ENCODE measurements around the gene IL13. TPM values are rescaled to one million over a fixed set of nuclear protein-coding genes. Genes with fewer than 3 reads are reported as not detected.

IL13 gene
- total and polyA plus RNA-seq, 7 donors, result 0.15 TPM; not detected in 6

- WGBS, 2 donors, result 88 to 89% methylated on average over 14 of the region's 14 CpGs
- intact Hi-C loops (cut with DNase I), result no loop called here
- no peaks in the 10 kb centered on the region for H3K9me3 ChIP-seq
- no peak for DNase-seq
- H3K27ac ChIP-seq, result peak within 1 kb of the TSS; percentile 49 to 80 (median 72)
- no peaks in the 10 kb centered on the region for H3K27me3 ChIP-seq
- H3K4me3 ChIP-seq, result no peak within 1 kb of the TSS
- TF ChIP-seq EP300 (IDR thresholded peaks at IDR 0.05) (no peak), POLR2A (IDR thresholded peaks at IDR 0.05) (no peak), POLR2AphosphoS5 (IDR thresholded peaks at IDR 0.05) (no peak), CTCF (IDR thresholded peaks at IDR 0.05) (no peak)
- H3K36me3 ChIP-seq, result no peaks in the 10 kb centered on the region
- H3K4me1 ChIP-seq, result peaks cover 0 to 28% (median 24%) of the 10 kb centered on the region in 4 donors
Observed at GRCh38 chr5:132673939-132674630, 16.1 kb downstream of the IL13 start, which contains the start of gene IL4. TSS of gene IL4 (plus strand) at chr5:132673989. CDS start at chr5:132674051, 62 bp downstream.

GRCh38 chr5:132674671-132675506, 16.9 kb downstream of the IL13 start:
- Histone ChIP-seq H3K4me1 (peaks cover 0 to 28% (median 24%) of the 10 kb centered on the region in 4 donors), H3K4me3 (no peak overlapping the region), H3K36me3 (no peaks in the 10 kb centered on the region), H3K9me3 (no peaks in the 10 kb centered on the region), H3K27ac (peak overlapping the region; percentile 49 to 80 (median 72)), H3K27me3 (no peaks in the 10 kb centered on the region)
- TF ChIP-seq CTCF (IDR thresholded peaks at IDR 0.05) (no peak), EP300 (IDR thresholded peaks at IDR 0.05) (no peak), POLR2A (IDR thresholded peaks at IDR 0.05) (no peak), POLR2AphosphoS5 (IDR thresholded peaks at IDR 0.05) (peak in 1 of 4 donors; percentile 12)
- intact Hi-C loops (cut with DNase I), result no loop called here
- WGBS, 2 donors, result 76 to 82% methylated on average over 13 of the region's 13 CpGs
- no peak for DNase-seq

GRCh38 chr5:132675936-132676689, 18.1 kb downstream of the IL13 start:
- WGBS, 2 donors, result 91 to 96% methylated on average over 11 of the region's 11 CpGs
- no peak for DNase-seq
- Histone ChIP-seq H3K36me3 (no peaks in the 10 kb centered on the region), H3K4me3 (no peak overlapping the region), H3K27ac (peak overlapping the region in 1 of 4 donors; percentile 17), H3K4me1 (peaks cover 0 to 28% (median 24%) of the 10 kb centered on the region in 4 donors), H3K9me3 (no peaks in the 10 kb centered on the region), H3K27me3 (no peaks in the 10 kb centered on the region)
- intact Hi-C loops (cut with DNase I), result no loop called here
- TF ChIP-seq POLR2AphosphoS5 (IDR thresholded peaks at IDR 0.05), result no peak
- TF ChIP-seq CTCF (IDR thresholded peaks at IDR 0.05), result no peak
- no peak for TF ChIP-seq POLR2A (IDR thresholded peaks at IDR 0.05)
- no peak for TF ChIP-seq EP300 (IDR thresholded peaks at IDR 0.05)

- no peak for DNase-seq
- 50 to 67% methylated on average over 7 of the region's 7 CpGs for WGBS, 2 donors
Observed at GRCh38 chr5:132677191-132677590, 19.2 kb downstream of the IL13 start.

More at GRCh38 chr5:132677191-132677590, 19.2 kb downstream of the IL13 start:
- peak overlapping the region in 2 of 4 donors; percentile 17 to 57 for H3K27ac ChIP-seq
- TF ChIP-seq POLR2AphosphoS5 (IDR thresholded peaks at IDR 0.05) (no peak), POLR2A (IDR thresholded peaks at IDR 0.05) (no peak), CTCF (IDR thresholded peaks at IDR 0.05) (no peak), EP300 (IDR thresholded peaks at IDR 0.05) (no peak)
- H3K4me1 ChIP-seq, result peaks cover 0 to 28% (median 24%) of the 10 kb centered on the region in 4 donors
- H3K36me3 ChIP-seq, result no peaks in the 10 kb centered on the region
- no peaks in the 10 kb centered on the region for H3K9me3 ChIP-seq
- intact Hi-C loops (cut with DNase I), result no loop called here
- H3K4me3 ChIP-seq, result no peak overlapping the region
- no peaks in the 10 kb centered on the region for H3K27me3 ChIP-seq

All from sigmoid colon (tissue), 7 donors.